Rectal smooth muscle tissue (tissue), 1 donor: Measurements from ENCODE around the gene GLTP.

Experiments
- H3K27ac ChIP-seq: one replicate; pipeline ENCODE4 v1.7.0; 2013; ENCODE audit warnings: low read depth, low read length, inconsistent platforms
- H3K27me3 ChIP-seq: one replicate; pipeline ENCODE4 v1.7.0; 2013; ENCODE audit warnings: low read length; ENCODE audit not compliant: control insufficient read depth, insufficient read depth
- H3K36me3 ChIP-seq: one replicate; pipeline ENCODE4 v1.7.0; 2013; ENCODE audit warnings: low read length; ENCODE audit not compliant: control insufficient read depth, insufficient read depth
- H3K4me1 ChIP-seq: one replicate; pipeline ENCODE4 v1.7.0; 2013; ENCODE audit warnings: low read length; ENCODE audit not compliant: control insufficient read depth, insufficient read depth
- H3K4me3 ChIP-seq: one replicate; pipeline ENCODE4 v1.7.0; 2013; ENCODE audit warnings: low read length
- H3K9ac ChIP-seq: one replicate; pipeline ENCODE4 v1.7.0; 2013; ENCODE audit warnings: low read length

GLTP gene

DNA sequence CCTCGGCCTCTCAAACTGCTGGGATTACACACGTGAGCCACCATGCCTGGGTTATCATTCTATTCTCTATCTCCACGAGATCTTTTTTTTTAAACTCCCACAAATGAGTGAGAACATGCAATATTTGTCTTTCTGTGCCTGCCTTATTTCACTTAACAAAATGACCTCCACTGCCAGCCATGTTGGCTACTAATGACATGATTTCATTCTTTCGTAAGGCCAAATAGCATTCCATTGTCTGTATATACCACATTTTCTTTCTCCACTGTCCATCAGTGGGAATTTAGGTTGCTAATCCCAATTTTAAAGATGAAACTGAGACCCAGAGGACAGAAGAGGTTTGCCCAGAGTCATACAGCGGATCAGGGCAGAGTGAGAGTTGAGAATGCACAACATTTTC is 36.2 kb downstream of the GLTP start:
- no peaks in the 10 kb centered on the region for H3K36me3 ChIP-seq
- no peak overlapping the region for H3K27ac ChIP-seq

DNA sequence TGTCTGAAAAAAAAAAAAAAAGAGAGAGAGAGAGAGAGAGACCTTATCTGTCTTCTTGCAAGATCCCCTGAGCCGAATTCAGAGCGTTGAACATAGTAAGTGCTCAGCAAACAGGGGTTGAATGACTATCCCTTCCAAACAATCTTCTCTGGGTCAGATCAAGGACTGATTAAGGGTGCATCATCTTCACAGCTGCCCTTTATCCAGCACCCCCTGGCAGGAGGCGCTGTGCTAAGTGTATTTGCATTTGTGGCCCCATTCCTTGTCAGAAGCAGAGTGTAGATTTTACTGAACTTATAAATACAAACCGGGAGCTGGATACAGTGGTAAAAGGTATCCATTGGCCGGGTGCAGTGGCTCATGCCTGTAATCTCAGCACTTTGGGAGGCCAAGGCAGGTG is 38.3 kb downstream of the GLTP start:
- Histone ChIP-seq H3K27me3 (no peaks in the 10 kb centered on the region), H3K4me1 (no peaks in the 10 kb centered on the region), H3K27ac (no peak overlapping the region), H3K36me3 (no peaks in the 10 kb centered on the region), H3K9ac (no peak overlapping the region), H3K4me3 (no peak overlapping the region)

More for the DNA sequence above, 36.2 kb downstream of the GLTP start:
- no peak overlapping the region for H3K4me3 ChIP-seq
- no peaks in the 10 kb centered on the region for H3K27me3 ChIP-seq
- no peak overlapping the region for H3K9ac ChIP-seq
- no peaks in the 10 kb centered on the region for H3K4me1 ChIP-seq

DNA sequence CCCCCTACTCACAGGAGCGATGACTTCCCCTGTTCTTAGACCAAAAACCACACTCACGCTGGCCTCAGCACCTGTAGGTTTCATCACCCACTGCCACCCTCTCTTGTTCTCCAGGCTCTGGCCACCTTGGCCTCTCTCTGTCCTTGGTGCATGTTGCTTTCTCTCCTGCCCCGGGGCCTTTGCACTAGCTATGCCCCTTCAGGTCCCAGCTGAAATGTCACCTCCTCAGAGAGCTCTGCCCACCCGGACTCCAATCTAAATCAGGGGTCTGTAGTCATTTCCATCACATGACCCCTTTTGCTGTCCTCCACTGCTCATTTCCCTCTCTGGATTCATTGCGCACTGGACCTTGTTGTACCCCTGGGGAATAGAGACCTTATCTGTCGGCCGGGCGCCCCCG is 39.0 kb downstream of the GLTP start:
- Histone ChIP-seq H3K36me3 (no peaks in the 10 kb centered on the region), H3K27ac (no peak overlapping the region), H3K27me3 (no peaks in the 10 kb centered on the region), H3K9ac (no peak overlapping the region), H3K4me3 (no peak overlapping the region), H3K4me1 (no peaks in the 10 kb centered on the region)

DNA sequence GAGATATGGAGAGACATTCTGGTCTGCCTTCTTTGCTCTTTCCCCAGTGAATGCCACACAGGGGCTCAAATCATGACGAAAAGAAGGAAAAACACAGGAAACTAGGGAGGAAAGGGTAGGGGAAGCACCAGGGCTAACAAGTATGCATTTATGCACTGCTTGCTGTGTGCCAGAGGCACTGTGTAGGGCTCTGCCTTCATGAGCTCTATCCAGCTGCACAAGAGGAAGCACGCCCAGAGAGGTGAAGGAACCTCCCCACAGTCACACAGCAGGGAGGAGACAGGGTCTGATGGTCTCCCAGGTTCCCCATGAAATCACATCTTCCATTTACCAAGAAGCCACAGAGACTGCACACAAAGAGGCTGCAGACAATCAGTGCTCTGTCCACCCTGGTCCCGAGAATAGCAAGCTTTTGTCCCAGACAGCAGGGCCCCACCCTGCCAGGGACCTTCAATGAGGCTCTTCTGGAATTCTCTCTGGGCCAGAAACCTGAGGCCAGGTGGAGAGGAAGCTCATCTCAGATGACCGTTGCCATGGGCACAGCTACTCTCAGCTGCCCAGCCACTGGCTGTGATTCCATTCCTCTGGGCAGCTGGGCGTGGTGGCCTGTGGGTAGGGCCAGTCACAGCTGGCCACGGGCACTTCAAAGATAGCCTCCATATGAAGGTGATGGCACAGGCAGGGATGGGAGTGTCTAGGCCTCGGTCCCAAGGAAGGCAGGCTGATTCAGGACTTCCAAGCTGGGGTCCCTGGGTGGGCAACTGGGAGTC is 39.9 kb downstream of the GLTP start:
- Histone ChIP-seq H3K36me3 (no peaks in the 10 kb centered on the region), H3K27me3 (no peaks in the 10 kb centered on the region), H3K27ac (no peak overlapping the region), H3K4me3 (no peak overlapping the region), H3K9ac (no peak overlapping the region), H3K4me1 (no peaks in the 10 kb centered on the region)

DNA sequence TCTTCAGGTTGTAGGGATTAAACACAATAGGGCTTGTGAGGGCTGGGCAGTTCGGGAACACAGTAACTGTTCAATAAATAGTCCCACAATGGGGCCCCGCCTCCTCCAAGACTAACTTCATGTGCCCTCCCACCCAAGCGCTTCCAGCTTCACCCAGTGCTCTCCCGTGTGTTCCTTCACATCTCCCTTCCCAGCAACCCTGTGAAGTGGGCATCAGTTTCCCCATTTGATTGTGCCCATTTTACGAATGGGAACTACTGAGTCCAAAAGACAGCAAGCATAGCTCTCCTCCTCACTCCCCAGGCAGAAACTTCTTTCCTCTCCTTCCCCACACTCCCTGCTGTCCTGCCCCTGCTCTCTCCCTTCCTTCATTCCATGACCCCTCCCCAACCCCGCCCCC is 40.9 kb downstream of the GLTP start:
- Histone ChIP-seq H3K4me1 (no peaks in the 10 kb centered on the region), H3K4me3 (no peak overlapping the region), H3K27ac (no peak overlapping the region), H3K9ac (no peak overlapping the region), H3K36me3 (no peaks in the 10 kb centered on the region), H3K27me3 (no peaks in the 10 kb centered on the region)

DNA sequence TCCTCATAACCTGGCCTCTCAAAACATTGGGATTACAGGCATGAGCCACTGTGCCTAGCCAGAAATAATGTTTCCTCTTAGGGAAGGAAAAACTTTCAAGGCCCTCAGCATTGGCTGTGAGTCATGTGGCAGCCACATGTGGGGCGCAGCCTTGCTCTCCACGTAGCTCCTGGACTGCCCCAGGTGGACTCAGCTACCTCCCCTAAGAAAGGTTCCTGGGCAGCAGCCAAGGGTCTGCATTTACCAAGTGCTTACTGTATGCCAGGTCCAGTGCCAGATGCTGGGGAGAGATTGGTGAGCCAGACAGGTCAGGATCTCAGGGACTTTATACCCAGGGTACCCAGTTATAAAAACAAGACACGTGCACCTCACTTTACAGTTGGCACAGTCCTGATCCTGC is 43.4 kb downstream of the GLTP start:
- Histone ChIP-seq H3K27ac (no peak overlapping the region), H3K4me3 (no peak overlapping the region), H3K9ac (no peak overlapping the region), H3K36me3 (no peaks in the 10 kb centered on the region), H3K27me3 (peaks cover 9% of the 10 kb centered on the region), H3K4me1 (no peaks in the 10 kb centered on the region)

DNA sequence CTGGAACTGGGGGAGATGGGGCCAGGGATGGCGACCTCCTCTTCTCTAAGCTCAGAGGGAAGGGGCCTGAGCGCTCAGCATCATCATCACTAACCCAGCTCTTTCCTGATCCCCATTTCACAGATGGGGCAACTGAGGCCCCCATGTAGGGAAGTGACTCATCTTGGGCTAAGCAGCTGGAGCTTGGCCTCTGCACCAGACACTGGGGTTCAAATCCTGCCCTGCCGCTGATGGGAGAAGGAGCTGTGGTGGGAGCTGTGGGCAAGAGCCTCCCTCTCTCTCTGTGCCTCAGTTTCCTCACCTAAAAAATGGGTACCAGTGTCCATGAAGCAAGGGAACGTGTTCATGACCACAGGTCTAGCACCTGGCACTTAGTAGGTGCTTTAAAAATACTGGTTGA is 44.5 kb downstream of the GLTP start:
- no peak overlapping the region for H3K9ac ChIP-seq
- no peaks in the 10 kb centered on the region for H3K4me1 ChIP-seq
- H3K36me3 ChIP-seq: no peaks in the 10 kb centered on the region
- no peak overlapping the region for H3K4me3 ChIP-seq
- H3K27ac ChIP-seq: no peak overlapping the region
- H3K27me3 ChIP-seq: peaks cover 10% of the 10 kb centered on the region

DNA sequence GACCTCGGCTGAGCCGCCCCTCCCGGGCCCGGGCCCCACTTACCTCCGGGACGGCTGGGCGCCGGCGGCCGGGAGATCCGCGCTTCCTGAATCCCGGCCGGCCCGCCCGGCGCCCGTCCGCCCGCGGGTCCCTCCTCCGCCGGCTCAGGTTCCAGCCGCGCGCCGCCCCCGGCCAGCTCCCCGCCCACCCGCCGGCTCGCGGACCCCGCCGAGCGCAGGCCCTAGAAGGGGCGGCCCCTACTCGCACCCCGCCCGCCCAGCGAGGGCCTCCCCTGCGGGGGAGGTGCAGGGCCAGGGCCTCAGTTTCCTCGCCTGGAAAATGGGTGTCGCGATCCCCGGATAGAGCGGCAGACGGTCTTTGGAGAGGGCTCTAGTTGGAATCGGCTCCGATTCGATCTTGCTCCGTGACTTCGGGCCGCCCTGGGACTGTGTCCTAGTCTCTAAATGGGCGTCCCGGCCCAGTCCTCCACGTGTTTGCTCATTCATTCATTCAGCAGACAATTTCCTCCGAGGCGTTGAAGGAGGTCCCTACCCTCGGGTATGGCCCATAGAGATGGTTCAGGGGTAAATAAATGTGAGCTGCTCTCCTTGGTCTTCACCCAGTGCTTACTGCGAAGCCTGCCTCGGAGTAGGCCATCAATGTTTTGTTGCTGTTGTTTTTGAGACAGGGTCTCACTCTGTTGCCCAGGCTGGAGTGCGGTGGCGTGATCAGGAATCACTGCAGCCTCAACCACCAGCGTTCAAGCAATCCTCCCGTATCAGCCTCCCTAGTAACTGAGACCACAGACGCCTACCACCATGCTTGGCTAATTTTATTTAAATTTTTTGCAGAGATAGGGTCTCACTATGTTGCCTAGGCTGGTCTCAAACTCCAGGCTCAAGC is 46.8 kb downstream of the GLTP start, which contains the start of gene TRPV4:
Gene TRPV4 (minus strand): TSS at position 92 of the 883 bp plus-strand sequence. CDS start 18,602 bp downstream, outside the sequence.
- no peaks in the 10 kb centered on the region for H3K36me3 ChIP-seq
- peaks cover 14% of the 10 kb centered on the region for H3K27me3 ChIP-seq
- no peak within 1 kb of the TSS for H3K27ac ChIP-seq
- H3K4me3 ChIP-seq: peak within 1 kb of the TSS; percentile 48
- H3K4me1 ChIP-seq: no peaks in the 10 kb centered on the region
- no peak within 1 kb of the TSS for H3K9ac ChIP-seq

DNA sequence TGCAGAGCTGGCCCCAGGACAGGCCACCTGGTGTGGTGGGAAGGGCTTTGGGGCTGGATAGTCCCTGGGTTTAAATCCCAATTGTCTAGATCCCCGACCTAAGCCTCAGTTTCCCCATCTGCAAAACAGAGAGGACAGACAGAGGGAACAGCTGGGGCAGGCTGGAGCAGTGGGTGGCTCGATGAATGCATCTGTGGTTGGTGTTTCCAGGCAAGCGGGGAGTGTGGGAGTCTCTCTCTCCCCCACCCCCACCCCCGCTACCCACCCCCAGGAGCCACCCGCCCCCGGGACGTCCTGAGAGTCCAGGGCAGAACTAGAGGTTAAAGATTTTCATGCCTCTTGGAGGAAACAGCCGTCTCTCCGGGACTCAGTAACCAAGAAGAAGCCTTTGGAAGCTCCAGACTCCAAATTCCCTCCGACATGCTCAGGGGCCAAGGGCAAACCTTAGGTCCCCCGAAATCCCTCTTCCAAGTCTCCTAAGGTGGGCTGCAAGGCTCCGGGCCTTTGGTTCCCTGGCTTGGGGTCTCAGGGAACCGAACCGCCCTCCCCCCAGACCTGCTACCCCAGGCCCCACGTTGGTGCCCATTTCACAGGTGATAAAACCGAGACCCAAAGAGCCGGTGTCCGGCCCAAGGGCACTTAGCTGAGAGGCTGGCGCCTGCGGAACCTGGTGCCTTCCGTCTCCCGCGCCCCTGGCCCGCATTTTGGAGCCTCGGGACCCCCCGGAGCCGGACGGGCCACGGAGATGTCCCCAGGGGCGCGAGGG is 47.6 kb downstream of the GLTP start:
- H3K27me3 ChIP-seq: peaks cover 14% of the 10 kb centered on the region
- no peak overlapping the region for H3K9ac ChIP-seq
- H3K4me3 ChIP-seq: peak overlapping the region; percentile 48
- no peaks in the 10 kb centered on the region for H3K36me3 ChIP-seq
- H3K27ac ChIP-seq: no peak overlapping the region
- H3K4me1 ChIP-seq: no peaks in the 10 kb centered on the region

DNA sequence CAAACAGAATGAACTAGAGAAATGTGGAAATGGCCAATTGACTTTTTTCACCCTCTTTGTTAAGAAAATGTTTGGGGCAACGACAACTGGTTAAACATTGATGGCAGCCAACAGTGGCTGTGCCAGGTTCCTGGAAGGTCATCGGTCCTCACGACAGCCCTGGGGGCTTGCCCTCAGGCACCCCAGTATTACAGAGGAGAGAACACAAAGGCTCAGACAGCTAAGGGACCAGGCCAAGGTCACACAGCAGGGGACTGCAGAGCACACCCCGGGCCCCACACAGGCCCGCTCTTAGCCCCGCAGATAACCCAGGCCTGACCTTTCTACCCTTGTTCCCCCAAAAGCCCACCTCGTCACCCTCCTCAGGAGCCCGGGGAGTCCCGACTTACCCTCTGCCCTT is 48.4 kb downstream of the GLTP start:
- H3K27me3 ChIP-seq: peaks cover 14% of the 10 kb centered on the region
- H3K36me3 ChIP-seq: no peaks in the 10 kb centered on the region
- no peak overlapping the region for H3K4me3 ChIP-seq
- H3K27ac ChIP-seq: no peak overlapping the region
- no peaks in the 10 kb centered on the region for H3K4me1 ChIP-seq
- no peak overlapping the region for H3K9ac ChIP-seq

DNA sequence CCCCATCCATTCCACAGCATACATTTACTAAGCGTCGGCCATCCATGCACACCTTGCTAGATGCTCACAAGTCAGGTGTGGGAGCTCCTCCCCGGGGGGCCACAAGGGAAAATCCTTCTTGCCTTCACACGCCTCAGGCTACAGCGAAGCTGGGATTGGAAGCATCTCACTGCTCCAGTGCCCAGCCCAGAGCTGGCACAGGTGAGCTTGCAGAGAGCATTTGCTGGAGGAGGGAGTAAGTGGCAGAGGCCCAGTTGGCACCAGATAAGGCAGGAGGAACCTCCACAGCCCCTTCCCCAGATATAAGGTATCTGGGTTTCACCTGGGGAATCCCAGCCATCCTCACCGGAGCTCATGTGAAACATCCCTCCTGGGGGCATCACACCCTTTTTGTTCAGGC is 49.0 kb downstream of the GLTP start:
- no peak overlapping the region for H3K27ac ChIP-seq
- H3K4me1 ChIP-seq: no peaks in the 10 kb centered on the region
- no peak overlapping the region for H3K4me3 ChIP-seq
- peaks cover 14% of the 10 kb centered on the region for H3K27me3 ChIP-seq
- no peaks in the 10 kb centered on the region for H3K36me3 ChIP-seq
- H3K9ac ChIP-seq: no peak overlapping the region

DNA sequence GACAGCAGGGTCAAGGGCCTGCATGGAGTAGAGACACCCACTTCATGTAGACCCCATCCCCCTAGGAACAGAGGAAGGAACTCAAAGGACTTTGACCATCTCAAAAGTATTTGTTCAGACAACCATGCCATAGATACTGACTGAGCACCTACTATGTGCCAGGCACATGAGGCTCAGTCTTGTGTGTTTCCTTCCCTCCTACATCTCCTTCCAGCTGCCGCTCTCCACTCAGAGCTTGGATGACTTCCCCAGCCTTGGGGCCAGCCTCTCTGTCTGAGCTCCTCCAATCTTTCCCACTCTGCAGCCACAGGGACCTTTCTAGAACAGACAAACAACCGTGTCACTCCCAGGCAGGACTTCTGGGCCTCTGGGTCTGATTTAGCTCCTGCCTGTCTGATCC is 49.6 kb downstream of the GLTP start:
- Histone ChIP-seq H3K36me3 (no peaks in the 10 kb centered on the region), H3K4me1 (no peaks in the 10 kb centered on the region), H3K27ac (no peak overlapping the region), H3K9ac (no peak overlapping the region), H3K4me3 (no peak overlapping the region), H3K27me3 (peaks cover 14% of the 10 kb centered on the region)
